Endothelial cell (in vitro differentiated cells): ENCODE results near the gene TAF15. TPM values are rescaled to one million over a fixed set of nuclear protein-coding genes. Genes with fewer than 3 reads are reported as not detected.
A peak's percentile ranks its signal among the peaks of the same experiment; 100 is the strongest.

Source experiments
- DNase-seq: peaks from one replicate; pipeline ENCODE4 v3.0.0; 2021; ENCODE audit warnings: low spot score
- H3K27ac Mint-ChIP-seq: one replicate; pipeline ENCODE4 v1.8.0; 2021; ENCODE audit warnings: mixed read lengths, inconsistent platforms; ENCODE audit not compliant: unreplicated experiment
- H3K27me3 Mint-ChIP-seq: one replicate; pipeline ENCODE4 v1.8.0; 2021; ENCODE audit warnings: mild to moderate bottlenecking, moderate library complexity, mixed read lengths, inconsistent platforms; ENCODE audit not compliant: unreplicated experiment
- H3K36me3 Mint-ChIP-seq: one replicate; pipeline ENCODE4 v1.8.0; 2021; ENCODE audit warnings: mild to moderate bottlenecking, low read depth, mixed read lengths, inconsistent platforms; ENCODE audit not compliant: unreplicated experiment
- H3K4me1 Mint-ChIP-seq: one replicate; pipeline ENCODE4 v1.8.0; 2021; ENCODE audit warnings: mild to moderate bottlenecking, mixed read lengths, inconsistent platforms; ENCODE audit not compliant: unreplicated experiment
- H3K4me3 Mint-ChIP-seq: one replicate; pipeline ENCODE4 v1.8.0; 2021; ENCODE audit warnings: mild to moderate bottlenecking, mixed read lengths, inconsistent platforms; ENCODE audit not compliant: unreplicated experiment
- H3K9me3 Mint-ChIP-seq: one replicate; pipeline ENCODE4 v1.8.0; 2021; ENCODE audit warnings: mixed read lengths, inconsistent platforms; ENCODE audit not compliant: unreplicated experiment
- total RNA-seq: library from RNA; stranded (reverse); fragmentation: NEBNext Ultra II Directional; extraction: Animal tissue kit (Norgen Biotek cat#: 25700); gene quantifications from one replicate; pipeline ENCODE4 v1.2.1, GENCODE V29; 2021; ENCODE audit not compliant: unreplicated experiment
- TF ChIP-seq, protein P1 (sequence below): fragments of 200-600 bp; sonication (generic); IDR thresholded peaks from one replicate; pipeline ENCODE4 v1.5.0; 2021; ENCODE audit warnings: antibody characterized with exemption; ENCODE audit not compliant: unreplicated experiment

Gene TAF15
- total RNA-seq, 1 donor from 2014 or later: 188 TPM

DNA sequence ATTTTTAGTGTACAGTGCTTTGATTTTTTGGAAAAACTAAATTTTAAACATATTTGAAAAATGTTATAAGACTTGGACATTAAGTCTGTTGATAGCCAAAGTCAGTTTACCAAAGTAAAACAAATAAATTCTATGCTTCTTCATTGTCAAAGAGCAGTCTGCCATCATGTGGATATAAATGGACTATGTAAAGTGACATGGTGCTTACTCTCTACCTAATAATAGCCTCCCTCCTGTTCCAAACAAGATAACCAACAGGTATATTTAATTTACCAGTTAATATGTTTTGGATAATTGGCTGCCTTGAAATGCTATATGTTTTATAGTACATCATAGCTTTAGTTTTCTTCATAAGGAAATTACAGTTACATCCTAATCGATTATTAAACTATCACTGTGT, 15.9 kb downstream of the TAF15 start:
- DNase-seq: no peak
- H3K27me3 Mint-ChIP-seq: peaks cover 1% of the 10 kb centered on the region
- TF ChIP-seq, protein P1, sequence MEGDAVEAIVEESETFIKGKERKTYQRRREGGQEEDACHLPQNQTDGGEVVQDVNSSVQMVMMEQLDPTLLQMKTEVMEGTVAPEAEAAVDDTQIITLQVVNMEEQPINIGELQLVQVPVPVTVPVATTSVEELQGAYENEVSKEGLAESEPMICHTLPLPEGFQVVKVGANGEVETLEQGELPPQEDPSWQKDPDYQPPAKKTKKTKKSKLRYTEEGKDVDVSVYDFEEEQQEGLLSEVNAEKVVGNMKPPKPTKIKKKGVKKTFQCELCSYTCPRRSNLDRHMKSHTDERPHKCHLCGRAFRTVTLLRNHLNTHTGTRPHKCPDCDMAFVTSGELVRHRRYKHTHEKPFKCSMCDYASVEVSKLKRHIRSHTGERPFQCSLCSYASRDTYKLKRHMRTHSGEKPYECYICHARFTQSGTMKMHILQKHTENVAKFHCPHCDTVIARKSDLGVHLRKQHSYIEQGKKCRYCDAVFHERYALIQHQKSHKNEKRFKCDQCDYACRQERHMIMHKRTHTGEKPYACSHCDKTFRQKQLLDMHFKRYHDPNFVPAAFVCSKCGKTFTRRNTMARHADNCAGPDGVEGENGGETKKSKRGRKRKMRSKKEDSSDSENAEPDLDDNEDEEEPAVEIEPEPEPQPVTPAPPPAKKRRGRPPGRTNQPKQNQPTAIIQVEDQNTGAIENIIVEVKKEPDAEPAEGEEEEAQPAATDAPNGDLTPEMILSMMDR: no peak
- H3K4me1 Mint-ChIP-seq: no peaks in the 10 kb centered on the region
- peak overlapping the region; percentile 67 for H3K4me3 Mint-ChIP-seq
- no peak overlapping the region for H3K27ac Mint-ChIP-seq
- H3K36me3 Mint-ChIP-seq: peaks cover 20% of the 10 kb centered on the region
- H3K9me3 Mint-ChIP-seq: no peaks in the 10 kb centered on the region

DNA sequence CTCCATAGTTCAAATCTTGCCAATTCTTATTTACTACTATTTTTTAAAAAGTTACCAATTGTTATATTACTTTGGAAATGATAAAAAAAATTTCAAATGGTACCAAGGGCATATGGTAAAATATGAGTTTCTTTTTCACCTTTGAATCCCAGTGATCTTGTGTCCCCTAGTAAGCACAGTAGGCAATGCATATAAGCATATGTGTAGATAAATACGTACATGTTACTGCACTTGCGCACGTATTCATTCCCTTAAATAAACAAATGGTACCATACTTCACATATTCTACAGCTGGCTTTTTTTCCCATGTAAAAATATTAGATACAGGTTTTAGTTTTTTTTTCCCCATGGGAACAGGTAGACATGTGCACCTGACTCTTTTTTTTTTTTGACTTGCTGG, 31.8 kb downstream of the TAF15 start:
- H3K27ac Mint-ChIP-seq: no peak overlapping the region
- no peak for DNase-seq
- no peak overlapping the region for H3K4me3 Mint-ChIP-seq
- H3K27me3 Mint-ChIP-seq: peaks cover 1% of the 10 kb centered on the region
- H3K36me3 Mint-ChIP-seq: peaks cover 40% of the 10 kb centered on the region
- H3K9me3 Mint-ChIP-seq: no peaks in the 10 kb centered on the region
- H3K4me1 Mint-ChIP-seq: no peaks in the 10 kb centered on the region
- TF ChIP-seq, protein P1: no peak

DNA sequence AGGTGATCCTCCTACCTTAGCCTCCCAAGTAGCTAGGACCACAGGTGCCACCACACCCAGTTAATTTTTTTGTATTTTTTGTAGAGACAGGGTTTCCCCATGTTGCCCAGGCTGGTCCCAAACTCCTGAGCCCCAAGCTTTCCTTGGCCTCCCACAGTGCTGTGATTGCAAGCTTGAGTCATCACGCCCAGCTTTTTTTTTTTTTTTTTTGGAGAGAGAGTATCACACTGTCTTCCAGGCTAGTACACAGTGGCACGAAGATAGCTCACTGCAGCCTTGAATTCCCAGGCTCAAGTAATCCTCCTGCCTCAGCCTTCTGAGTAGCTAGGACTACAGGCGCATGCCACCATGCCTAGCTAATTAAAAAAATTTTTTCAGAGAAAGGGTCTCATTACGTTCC, 32.2 kb downstream of the TAF15 start:
- Mint-ChIP-seq H3K27me3 (peaks cover 1% of the 10 kb centered on the region), H3K4me1 (no peaks in the 10 kb centered on the region), H3K36me3 (peaks cover 36% of the 10 kb centered on the region), H3K4me3 (no peak overlapping the region), H3K9me3 (no peaks in the 10 kb centered on the region), H3K27ac (no peak overlapping the region)
- no peak for DNase-seq
- TF ChIP-seq, protein P1: no peak

DNA sequence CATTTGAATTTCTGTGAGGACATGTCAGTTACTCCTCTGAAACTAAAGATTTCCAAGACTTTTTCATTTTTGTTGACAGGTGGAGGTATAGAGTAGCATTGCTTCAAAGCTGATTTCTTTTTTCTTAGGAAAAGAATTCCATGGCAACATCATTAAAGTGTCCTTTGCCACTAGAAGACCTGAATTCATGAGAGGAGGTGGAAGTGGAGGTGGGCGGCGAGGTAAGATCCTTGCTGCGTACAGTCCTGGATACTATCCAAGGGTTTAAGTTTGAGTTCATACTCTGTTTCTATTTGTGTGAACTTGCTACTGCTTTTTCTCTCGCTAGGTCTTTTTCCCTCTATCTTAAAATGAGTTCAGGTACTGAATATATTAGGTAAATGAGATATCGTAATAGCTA, 33.0 kb downstream of the TAF15 start:
- Mint-ChIP-seq H3K4me3 (peak overlapping the region; percentile 12), H3K27ac (no peak overlapping the region), H3K9me3 (no peaks in the 10 kb centered on the region), H3K27me3 (peaks cover 1% of the 10 kb centered on the region), H3K4me1 (no peaks in the 10 kb centered on the region), H3K36me3 (peaks cover 35% of the 10 kb centered on the region)
- DNase-seq: no peak
- TF ChIP-seq, protein P1: no peak

DNA sequence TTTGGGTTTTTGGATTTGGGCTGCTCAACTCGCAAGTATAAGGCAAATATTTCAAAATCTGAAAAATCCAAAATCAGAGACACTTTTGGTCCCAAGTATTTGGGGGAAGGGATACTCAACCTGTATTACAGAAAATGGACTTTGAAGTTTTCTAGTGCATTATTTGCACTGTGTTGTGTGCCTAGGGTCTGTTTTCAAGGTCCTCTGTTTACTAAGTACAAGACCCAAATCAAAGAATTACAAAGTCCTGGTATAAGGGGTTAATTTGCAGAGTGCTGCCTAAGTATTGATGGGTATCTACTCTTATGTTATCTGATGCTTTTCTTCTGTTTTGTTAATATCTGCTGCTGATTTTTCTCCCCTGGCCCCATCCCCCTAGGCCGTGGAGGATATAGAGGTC, 34.4 kb downstream of the TAF15 start:
- TF ChIP-seq, protein P1: no peak
- Mint-ChIP-seq H3K27ac (no peak overlapping the region), H3K9me3 (no peaks in the 10 kb centered on the region), H3K36me3 (peaks cover 31% of the 10 kb centered on the region), H3K4me1 (no peaks in the 10 kb centered on the region), H3K27me3 (peaks cover 1% of the 10 kb centered on the region), H3K4me3 (no peak overlapping the region)
- DNase-seq: no peak
